GM18873 (cell line): Measurements from ENCODE around the gene SLC25A29.
"Not testable (repeated sequence)": the region's sequence is repeated elsewhere in the genome, so short reads cannot be mapped to it uniquely, and the experiment has no call there.

Experiments
- ATAC-seq: cut with Tn5 transposase; IDR thresholded peaks from one replicate; pipeline ENCODE4 v1.9.1; 2021; ENCODE audit warnings: mild to moderate bottlenecking, moderate library complexity, moderate number of reproducible peaks; ENCODE audit not compliant: unreplicated experiment, low FRiP score

Gene SLC25A29

DNA sequence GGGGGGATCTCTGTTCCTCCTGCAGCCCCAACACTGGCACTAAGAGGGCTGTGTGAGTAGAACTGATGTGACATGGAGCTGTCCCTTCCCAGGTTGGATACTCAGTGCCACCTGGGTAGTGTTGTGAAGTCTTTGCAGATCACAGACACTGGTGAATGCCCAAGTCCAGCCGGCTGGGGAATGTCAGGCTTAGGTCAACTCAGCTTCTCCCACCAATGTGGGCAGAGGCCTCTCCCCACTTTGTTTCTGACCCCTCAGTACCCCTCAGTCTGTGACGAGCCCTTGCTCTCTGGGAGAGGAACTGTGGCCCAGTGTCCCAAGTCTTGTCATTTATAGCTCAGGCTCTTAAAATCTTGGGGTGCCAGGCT, 11.3 kb downstream of the SLC25A29 start:
- no peak for ATAC-seq

- no peak for ATAC-seq
Measured at GRCh38 chr14:100294213-100294962, 11.9 kb downstream of the SLC25A29 start.

DNA sequence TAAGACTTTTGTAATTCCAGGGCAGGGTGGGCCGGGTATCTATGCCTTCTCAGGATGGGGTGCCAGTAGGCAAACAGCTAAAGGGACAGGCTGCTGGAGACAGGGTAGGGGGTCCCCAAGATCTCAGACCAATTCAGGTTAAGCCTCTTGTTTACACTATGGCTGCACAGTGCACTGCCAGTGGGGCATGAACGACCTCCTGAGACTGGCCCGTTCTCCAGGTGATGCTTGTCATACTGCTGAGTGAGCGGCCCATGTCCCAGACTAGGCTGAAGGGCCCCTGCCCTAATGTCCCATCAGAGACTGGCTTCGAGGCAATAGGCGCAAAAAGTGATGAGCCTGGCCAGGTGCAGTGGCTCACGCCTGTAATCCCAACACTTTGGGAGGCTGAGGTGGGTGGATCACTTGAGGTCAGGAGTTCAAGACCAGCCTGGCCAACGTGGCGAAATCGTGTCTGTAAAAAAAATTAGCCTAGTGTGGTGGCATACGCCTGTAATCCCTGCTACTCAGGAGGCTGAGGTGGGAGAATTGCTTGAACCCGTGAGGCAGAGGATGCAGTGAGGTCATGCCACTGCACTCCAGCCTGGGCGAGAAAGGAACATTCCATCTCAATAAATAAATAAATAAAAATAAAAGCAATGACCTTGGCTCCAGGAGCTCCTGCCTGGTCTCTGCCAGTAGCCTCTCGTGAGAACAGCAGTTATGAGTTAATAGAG, 12.6 kb downstream of the SLC25A29 start:
- no peak for ATAC-seq

GRCh38 chr14:100292776-100293461, 13.3 kb downstream of the SLC25A29 start:
- ATAC-seq: no peak

DNA sequence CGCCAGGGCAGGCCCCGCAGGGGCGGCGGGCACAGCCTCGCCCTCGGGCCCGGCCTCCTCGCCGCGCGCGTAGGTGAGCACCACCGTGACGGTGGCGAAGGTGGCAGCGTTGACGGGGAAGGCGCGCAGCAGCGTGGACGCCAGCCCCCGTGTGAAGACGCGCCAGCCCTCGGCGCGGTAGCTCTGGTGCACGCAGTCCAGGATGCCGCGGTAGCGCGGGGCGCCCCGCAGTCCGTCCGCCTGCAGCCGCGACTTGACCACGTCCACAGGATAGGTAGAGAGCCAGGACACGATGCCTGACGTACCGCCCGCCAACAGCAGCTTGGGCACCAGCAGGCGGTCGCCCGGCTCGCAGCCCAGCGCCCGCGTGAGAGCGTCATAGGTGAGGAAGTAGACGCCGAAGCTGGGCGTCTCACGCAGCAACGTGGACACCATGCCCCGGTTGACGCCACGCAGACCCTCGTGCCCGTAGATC, 13.9 kb downstream of the SLC25A29 start:
- ATAC-seq: no peak

DNA sequence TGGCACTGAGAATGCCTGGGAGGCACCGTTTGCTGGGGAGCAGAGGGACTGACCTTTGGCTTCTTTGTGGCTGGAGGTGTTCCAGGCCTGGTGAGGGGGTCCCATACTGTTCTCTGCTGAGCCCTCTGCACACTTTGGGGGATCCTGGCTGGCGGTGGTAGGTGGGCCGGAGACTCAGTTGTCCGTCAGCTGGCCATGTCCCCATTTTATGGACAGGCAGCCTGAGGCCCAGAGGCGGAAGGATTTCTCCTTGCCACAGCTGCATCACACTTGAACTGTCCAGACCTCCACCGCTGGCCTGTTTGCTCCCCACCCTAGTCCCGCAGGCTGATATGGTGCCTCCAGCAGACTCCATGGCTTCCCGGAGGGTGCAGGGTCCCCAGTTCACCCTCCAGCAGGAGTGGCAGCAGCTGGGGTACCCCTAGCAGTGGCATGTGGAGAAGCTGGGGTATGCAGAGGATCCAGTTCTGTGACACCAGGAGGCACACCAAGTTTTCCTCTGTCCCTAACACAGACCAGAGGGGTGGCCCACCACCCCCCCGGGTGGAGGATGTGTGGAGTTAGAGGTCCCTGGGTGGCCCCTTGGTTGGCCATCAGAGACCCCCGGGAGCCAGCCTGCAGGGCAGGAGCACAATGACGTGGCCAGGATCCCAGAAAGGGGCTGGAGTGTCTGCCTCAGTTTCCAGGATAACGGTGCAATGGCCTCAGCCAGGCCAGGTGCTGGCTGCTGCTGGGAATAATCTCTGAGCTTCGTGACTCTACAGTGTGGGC, 14.8 kb downstream of the SLC25A29 start:
- no peak for ATAC-seq

GRCh38 chr14:100290607-100291304, 15.5 kb downstream of the SLC25A29 start:
- ATAC-seq: no peak

GRCh38 chr14:100289916-100290606, 16.2 kb downstream of the SLC25A29 start:
- ATAC-seq: no peak

GRCh38 chr14:100288382-100289185, 17.7 kb downstream of the SLC25A29 start:
- ATAC-seq: no peak

DNA sequence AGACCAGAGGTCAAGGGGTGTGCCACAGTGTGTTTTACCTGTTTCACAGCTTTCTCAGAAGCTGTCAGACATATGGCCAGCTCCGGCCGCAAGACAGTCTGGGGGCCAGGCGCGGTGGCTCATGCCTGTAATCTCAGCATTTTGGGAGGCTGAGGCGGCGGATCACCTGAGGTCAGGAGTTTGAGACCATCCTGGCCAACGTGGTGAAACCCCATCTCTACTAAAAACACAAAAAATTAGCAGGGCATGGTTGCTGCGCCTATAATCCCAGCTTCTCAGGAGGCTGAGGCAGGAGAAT, 18.3 kb downstream of the SLC25A29 start:
- not testable (repeated sequence) for ATAC-seq

- ATAC-seq: no peak
Measured at GRCh38 chr14:100287202-100287997, 18.8 kb downstream of the SLC25A29 start.

GRCh38 chr14:100286484-100287191, 19.6 kb downstream of the SLC25A29 start:
- no peak for ATAC-seq

DNA sequence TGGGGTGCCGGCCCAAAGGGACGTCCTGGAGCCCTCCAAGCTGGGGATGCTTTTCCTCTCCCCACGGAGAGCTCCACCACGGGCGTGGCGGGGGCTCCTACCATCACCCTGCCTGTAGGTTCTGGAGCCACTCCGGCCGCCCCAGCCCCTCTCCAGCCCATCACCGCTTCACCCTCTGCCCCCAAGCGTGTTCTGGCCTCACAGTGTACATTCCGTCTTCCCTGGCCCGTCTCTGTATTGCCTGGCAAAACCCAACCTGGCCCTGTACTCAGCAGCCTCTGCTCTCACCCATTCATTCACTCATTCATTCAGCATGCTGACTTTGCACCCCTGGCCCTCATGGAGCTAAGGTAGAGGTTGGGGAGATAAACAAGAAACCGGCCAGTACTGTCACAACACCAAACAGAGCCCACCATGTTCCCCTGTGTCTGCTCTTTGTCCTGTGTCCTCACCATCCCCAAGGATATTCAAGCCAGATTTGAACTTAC, 20.3 kb downstream of the SLC25A29 start:
- ATAC-seq: no peak

DNA sequence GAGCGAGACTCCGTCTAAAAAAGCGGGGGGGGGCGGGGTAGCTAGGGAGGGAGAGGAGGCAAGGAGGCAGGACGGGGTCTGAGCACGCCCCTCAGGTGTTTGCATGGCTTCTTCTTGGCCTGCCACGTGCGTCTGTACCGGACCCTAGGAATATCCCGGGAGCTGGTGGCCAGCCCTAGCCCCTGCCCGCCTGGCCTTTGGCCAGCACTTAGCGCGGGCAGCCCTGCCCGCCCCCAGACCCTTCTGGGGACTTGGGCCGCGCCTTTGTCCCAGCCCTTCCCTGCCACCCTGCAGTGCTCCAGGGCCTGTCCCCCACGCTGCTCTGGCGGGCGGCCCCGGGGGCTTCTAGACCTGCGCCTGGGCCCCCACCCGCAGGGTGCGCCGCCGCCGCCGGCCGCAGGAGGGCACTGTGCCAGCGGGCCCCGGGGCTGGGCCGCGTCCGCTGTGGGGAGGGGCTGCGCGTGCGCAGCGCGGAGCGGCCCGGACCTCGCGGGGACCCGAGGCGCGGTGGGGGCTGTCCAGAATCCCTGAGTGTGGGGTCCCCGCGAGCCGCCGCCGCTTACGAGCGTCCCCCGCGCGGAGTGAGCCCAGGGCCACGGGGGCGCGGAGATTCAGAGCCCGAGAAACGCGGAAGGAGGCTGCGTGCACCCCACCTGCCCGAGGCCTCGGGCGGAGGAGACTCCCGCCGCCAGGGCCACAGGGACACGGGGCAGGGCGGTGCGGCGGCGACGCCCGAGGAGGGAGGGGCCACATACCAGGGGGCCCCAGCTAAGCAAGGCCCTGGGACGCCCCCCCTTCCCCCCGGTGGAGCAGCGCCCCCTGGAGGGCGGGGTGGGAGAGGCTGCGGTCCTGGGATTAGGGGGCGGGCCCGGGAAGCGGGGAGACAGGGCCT, 21.0 kb downstream of the SLC25A29 start:
- ATAC-seq: no peak

GRCh38 chr14:100283984-100284881, 22.0 kb downstream of the SLC25A29 start:
- ATAC-seq: no peak
